H7 (cell line): Measurements from ENCODE around the gene ADAR. TPM values are rescaled to one million over a fixed set of nuclear protein-coding genes. Genes with fewer than 3 reads are reported as not detected.

Source experiments
- DNase-seq: peaks from one replicate; pipeline ENCODE4 v3.0.0; 2012
- H3K27me3 ChIP-seq: 2 replicates; pipeline ENCODE4 v1.6.0; 2011; ENCODE audit warnings: mild to moderate bottlenecking, low read length; ENCODE audit not compliant: control insufficient read depth, insufficient read depth
- H3K36me3 ChIP-seq: replicated peaks from 2 replicates; pipeline ENCODE4 v1.5.1; 2011; ENCODE audit warnings: low read length; ENCODE audit not compliant: control insufficient read depth, insufficient read depth
- H3K4me3 ChIP-seq: 2 replicates; pipeline ENCODE4 v1.5.1; 2011; ENCODE audit warnings: low read depth, mild to moderate bottlenecking, control low read depth, low read length, moderate library complexity; ENCODE audit not compliant: insufficient read depth
- total RNA-seq: library from RNA; depleted of rRNA; stranded (reverse); fragments of >200 nt; shearing (Covaris generic); gene quantifications from 2 replicates; pipeline ENCODE4 v1.2.3, GENCODE V29; 2014; rRNA removed

The ADAR gene
- total RNA-seq, 1 experiment from 2014 or later, result 196 TPM

DNA sequence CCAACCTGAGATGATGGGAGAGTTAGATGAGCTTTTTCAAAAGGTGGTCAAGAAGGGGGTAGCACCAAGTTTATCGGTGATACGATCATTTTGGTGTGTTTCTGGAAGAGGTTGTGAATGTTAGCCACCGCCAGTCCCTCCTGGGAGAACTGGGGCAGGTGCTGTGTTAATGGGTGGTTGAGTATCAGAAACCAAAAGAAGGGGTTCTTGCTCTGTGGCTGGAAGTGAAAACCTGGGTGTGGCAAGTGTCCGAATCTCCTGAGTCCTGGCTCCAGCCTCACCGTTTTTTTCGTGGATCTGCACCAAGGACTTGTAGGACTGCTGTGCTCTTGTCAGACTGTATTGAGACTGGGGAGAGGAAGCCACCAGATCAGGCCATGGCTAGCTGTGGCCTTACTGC is 57.3 kb downstream of the ADAR start:
- H3K36me3 ChIP-seq, result peaks cover 59% of the 10 kb centered on the region
- no peak overlapping the region for H3K4me3 ChIP-seq
- no peak for DNase-seq
- H3K27me3 ChIP-seq, result no peaks in the 10 kb centered on the region

DNA sequence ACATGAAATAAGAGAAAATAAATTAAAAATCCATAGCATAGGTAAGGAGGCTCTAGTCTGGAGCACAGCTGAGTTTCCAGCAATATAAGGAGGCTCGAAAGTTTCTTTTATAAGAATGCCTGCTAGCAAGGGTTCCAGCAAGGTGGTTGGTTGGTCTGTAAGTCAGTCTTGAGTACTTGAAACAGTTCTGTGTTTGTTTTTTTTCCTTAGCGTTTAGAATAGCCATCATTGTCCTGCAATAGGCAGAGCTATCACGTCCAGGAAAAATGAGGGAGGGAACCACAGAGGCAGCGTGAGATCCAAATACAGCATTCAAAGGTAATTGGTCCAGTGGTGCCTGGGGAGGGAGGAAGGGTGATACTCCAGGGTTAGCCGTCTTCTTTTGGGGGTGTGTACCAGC is 57.9 kb downstream of the ADAR start:
- no peaks in the 10 kb centered on the region for H3K27me3 ChIP-seq
- H3K36me3 ChIP-seq, result peaks cover 53% of the 10 kb centered on the region
- no peak overlapping the region for H3K4me3 ChIP-seq
- DNase-seq, result no peak

DNA sequence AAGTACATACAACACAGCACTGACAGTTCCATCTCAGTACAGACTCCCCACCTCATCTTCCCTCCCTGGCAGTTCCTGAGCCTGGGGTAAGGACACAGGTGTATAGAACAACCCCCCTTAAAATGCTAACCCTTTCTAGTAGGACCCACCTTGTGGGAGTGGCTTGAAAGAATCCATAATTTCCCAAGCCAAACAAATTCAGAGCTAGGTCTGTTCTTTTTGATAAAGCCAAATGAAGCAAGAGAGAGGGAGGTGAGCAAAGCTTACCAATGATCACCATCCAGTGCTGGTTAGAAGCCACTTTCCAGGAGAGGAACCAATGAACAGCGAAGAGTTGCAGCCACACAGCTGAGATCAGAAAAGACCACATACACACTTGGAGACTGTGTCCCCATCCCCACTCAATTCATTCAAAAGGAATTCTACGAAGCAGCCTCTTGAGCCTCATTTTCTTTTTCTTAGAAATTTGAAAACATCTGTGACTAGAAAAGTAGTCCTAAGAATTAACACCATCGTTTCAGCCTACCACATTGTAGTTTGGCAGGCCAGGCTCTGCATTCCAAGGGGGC is 58.7 kb downstream of the ADAR start:
- Histone ChIP-seq H3K4me3 (no peak overlapping the region), H3K27me3 (no peaks in the 10 kb centered on the region), H3K36me3 (peaks cover 45% of the 10 kb centered on the region)
- no peak for DNase-seq

DNA sequence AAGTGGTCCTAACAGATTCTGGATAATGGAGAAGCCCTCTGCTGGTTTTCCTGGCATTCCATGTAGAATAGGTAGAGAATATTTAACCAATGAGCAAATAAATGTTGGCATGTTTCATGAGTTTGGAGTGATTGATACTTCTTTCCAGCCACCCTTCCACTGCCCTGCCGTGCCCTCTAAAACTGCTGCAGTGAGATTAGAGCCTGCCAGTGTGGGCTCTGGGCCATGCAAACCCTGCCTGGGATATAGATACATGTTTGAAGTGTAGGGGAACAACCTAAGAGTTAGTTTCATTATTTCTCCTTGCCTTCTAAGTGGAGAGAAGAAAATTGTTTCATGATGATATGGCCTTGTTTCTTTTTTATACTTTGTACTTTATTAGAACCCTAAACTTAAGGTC is 60.0 kb downstream of the ADAR start:
- Histone ChIP-seq H3K27me3 (no peaks in the 10 kb centered on the region), H3K4me3 (no peak overlapping the region), H3K36me3 (peaks cover 33% of the 10 kb centered on the region)
- no peak for DNase-seq

DNA sequence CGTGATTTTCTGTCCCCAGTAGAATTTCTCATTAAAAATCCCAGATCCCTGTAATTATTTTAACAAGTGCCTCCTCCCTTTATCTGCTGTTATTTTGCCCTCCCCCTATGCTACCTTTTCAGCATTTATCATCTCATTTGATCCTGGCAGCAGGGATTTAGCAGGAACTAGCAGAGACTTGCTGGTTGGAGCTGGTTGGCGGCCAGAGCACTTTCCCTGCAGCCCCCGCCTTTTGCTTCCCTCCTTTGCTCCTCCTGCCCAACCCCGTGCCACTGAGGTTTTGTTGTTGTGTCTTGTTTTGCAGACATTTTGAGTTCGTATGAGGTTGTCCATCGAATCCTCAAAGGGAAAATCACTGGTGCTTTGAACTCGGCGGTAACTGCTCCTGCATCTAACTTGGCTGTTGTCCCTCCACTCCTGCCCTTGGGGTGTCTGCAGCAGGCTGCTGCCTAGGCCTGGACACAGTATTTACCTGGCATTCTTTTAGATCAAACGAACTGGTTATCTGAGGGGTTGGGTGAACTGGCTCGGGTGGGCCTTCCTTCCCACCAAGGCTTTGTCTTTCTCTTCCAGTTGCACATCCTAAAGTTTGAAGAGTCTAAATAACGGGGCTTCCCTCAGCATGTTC is 60.8 kb downstream of the ADAR start:
- no peak for DNase-seq
- no peaks in the 10 kb centered on the region for H3K27me3 ChIP-seq
- H3K36me3 ChIP-seq, result peaks cover 24% of the 10 kb centered on the region
- H3K4me3 ChIP-seq, result no peak overlapping the region

DNA sequence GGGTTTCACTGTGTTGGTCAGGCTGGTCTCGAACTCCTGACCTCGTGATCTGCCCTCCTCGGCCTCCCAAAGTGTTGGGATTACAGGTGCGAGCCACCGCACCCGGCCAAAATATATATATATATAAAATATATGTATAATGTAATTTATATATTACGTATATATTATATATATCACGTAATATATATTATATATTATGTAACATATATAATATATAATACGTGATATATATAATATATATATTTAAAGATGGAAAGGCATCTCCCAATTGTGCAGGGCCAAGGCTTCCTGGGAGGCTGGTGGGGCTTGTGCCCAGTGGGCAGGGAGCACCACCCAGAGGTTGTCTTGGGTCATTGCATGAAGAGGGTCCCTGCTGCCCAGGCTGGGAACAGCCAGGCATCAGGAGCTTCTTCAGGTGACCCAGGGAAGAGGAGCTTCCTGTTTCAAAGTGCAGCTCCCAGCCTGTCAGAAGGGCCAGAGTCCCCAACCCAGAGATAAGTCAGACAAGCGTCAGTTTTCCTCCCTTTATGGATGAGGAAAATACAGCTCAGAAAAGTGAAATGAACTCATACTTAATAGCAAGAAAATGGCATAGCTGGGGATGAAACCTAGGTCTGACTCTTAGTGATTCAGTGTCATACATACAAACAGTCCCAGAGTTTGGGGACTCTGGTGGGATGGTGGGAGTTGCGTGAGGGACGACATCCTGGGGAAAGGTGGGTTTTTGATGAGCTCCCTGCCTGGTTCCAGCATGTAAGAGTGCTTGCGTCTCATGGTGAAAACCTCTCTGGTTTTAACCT is 61.5 kb downstream of the ADAR start:
- H3K27me3 ChIP-seq, result no peaks in the 10 kb centered on the region
- peak; percentile 90 for DNase-seq

DNA sequence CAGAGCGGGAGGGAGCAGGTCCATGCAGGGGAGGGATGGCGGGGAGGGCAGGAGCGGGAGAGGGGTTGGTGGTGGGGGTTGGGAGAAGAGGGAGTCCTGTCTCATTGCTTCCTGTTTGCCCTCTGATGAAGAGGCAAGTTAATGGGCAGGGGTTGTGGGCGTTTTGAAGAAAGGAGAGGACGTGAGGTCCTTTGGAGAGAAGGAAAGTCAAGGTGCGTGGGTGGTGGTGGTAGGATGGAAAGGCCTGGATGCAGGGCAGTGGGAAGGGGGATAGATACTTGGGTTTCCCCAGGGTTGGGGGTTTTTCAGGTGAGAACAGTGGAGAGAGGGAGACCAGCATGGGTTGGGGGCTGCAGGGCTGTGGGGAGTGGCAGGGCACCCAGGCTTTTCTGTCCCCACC is 66.8 kb downstream of the ADAR start:
- H3K36me3 ChIP-seq, result no peaks in the 10 kb centered on the region
- no peaks in the 10 kb centered on the region; the same call in 1 of the 2 replicates for H3K27me3 ChIP-seq
- no peak overlapping the region for H3K4me3 ChIP-seq
- DNase-seq, result peak; percentile 57

More for the DNA sequence above, 61.5 kb downstream of the ADAR start:
- H3K4me3 ChIP-seq, result no peak overlapping the region
- peaks cover 17% of the 10 kb centered on the region for H3K36me3 ChIP-seq

DNA sequence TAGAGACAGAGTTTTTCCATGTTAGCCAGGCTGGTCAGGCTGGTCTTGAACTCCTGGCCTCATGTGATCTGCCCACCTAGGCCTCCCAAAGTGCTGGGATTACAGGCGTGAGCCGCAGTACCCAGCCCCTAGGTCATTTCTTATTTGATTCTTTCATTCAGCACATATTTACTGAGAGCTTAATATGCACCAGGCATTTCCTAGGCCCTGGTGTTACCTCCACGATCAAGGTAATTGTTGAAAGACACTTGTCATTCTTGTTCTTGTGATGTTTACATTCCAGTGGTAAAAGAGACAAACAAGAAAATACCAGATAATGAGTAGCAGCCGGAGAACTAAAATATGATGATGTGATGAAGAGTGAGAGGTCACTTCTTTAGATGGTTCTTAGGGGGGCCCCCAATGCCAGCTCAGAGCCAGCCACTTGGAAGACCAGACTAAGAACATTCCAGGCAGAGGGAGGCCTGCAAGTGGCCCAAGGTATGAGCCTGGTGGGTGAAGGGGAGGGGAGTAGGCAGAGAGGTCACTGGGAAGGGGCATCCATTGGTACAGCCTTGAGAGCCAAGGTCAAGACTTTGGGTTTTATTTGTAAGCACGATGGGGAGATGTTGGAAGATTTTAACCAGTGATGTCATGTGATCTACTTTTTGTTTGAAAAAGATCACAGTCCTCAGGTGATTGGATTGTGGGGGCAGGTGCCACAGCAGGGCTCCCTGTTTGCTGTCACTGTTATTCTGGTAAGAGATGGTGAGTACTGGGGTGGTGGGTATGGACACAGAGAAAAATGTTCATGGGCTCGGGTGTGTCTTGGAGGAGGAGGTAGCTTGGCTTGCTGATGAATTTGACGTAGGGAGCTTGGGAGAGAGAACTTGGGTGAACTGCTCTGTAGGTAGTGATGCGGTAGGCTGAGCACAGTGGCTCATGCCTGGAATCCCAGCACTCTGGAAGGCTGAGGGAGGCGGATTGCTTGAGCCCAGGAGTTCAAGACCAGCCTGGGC is 68.2 kb downstream of the ADAR start:
- no peak for DNase-seq
- no peaks in the 10 kb centered on the region for H3K36me3 ChIP-seq
- H3K27me3 ChIP-seq, result no peaks in the 10 kb centered on the region; the same call in 1 of the 2 replicates
- no peak overlapping the region for H3K4me3 ChIP-seq

DNA sequence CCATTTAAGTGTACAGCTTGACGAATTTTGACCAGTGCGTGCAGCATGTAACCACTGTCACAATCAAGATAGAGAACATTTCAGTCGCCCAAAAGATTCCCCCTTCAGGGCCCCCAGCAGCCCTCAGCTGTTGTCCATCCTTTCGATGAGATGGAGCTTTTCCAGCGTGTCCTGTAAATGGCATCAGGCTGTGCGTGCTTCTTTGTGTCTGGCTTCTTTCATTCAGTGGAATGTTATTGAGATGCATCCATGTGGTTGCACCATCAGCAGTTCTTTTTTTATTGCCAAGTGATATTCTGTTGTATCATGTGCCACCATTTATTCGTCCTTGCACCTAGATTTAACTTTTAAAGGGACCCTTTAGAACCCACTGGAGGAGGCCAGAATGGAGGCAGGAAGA is 71.4 kb downstream of the ADAR start:
- no peak for DNase-seq
- Histone ChIP-seq H3K36me3 (no peaks in the 10 kb centered on the region), H3K4me3 (no peak overlapping the region), H3K27me3 (no peaks in the 10 kb centered on the region; the same call in 1 of the 2 replicates)

DNA sequence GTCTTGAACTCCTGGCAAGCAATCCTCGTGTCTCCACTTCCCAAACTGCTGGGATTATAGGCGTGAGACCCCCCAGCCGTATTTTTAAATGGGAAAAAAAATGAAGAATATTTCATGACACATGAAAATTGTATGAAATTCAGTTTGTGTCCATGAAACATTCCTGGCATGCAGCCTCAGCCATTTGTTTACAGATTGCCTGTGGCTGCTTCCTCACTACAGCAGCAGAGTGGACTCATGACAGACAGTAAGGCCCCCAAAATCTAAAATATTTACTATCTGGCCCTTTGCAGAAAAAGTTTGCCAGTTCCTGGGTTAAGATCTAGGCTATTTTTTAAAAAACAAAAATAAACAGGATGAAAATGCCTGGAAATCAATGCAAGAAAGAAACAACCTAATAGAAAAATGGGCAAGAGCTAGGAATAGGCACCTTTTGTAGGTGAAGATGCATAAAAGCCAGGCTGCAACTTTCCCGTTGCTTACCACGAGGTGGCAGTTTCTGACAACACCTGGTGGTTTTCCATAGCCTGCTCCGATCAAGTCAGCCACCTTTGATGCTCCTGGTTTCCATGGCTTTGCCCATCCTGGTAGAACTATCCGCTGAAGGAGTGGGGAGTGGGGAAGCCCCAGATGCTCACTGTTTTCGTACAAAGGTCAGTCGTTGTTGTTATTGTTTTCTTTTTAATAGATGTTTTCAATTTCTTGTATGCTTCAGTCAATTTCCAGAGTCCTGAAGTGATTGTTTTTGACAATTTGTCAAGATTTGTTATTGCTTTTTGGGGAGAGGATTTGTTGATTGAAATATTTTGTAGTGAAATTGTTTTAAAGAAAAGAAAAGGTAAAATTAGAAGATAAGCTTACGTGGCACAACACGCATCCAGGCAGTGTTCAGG is 73.8 kb downstream of the ADAR start:
- no peak overlapping the region for H3K4me3 ChIP-seq
- DNase-seq, result peak; percentile 86
- no peaks in the 10 kb centered on the region; the same call in 1 of the 2 replicates for H3K27me3 ChIP-seq
- H3K36me3 ChIP-seq, result no peaks in the 10 kb centered on the region

Other genes starting within 250 kb of the ADAR start
- 8.6 and 10.3 TPM in 2 replicates for gene IL6R, start 202.8 kb downstream of the ADAR start, total RNA-seq
- gene TDRD10, start 106.0 kb downstream of the ADAR start, total RNA-seq, result 0.38 and 0.44 TPM in 2 replicates
- gene SHE, start 105.8 kb downstream of the ADAR start, total RNA-seq, result 0.55 and 0.73 TPM in 2 replicates
- 53.4 and 64.8 TPM in 2 replicates for gene UBE2Q1, start 49.5 kb downstream of the ADAR start, total RNA-seq
- gene CHRNB2, start 40.4 kb downstream of the ADAR start, total RNA-seq, result 0.30 and 0.83 TPM in 2 replicates